Measurements from ENCODE around the gene PPAN.

PPAN gene

DNA sequence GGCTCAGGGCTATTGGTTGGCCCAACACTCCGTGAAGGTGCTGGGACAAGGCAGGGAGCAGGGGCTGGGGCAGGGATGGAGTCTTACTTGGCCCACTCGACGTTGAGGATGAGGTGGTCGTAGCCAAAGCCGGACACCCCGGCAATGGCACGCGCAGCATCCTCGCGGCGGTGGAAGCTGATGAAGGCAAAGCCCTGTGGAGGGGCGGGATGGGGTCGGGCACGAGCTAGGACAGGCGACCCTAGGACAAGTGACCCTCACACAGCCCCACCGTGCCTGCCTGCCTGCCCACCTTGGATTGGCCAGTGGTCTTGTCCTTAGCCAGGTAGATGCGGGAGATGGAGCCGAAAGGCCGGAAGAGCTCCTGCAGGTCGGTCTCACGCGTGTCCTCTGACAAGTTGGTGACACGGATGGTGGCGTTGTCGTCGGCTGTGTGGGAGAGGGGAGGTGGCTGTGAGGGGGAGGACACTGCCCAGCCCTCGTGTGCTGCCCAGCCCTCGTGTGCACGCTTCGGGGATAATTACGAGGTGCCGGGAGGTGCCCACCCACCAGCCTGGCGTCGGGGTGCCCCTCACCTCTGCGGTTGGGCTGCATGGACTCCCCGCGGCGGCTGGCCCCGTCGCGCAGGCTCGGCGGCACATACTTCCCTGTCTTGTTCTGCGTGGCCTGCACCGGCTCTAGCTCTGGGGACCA lies 9.4 kb downstream of the PPAN start:
- POLR2A ChIA-PET = interaction anchor here (1.8 to 4.3 kb wide), 3 partner anchors 9 to 18 kb away, joined by 5 to 24 read pairs (median 17); partner anchors contain the start of gene PPAN

DNA sequence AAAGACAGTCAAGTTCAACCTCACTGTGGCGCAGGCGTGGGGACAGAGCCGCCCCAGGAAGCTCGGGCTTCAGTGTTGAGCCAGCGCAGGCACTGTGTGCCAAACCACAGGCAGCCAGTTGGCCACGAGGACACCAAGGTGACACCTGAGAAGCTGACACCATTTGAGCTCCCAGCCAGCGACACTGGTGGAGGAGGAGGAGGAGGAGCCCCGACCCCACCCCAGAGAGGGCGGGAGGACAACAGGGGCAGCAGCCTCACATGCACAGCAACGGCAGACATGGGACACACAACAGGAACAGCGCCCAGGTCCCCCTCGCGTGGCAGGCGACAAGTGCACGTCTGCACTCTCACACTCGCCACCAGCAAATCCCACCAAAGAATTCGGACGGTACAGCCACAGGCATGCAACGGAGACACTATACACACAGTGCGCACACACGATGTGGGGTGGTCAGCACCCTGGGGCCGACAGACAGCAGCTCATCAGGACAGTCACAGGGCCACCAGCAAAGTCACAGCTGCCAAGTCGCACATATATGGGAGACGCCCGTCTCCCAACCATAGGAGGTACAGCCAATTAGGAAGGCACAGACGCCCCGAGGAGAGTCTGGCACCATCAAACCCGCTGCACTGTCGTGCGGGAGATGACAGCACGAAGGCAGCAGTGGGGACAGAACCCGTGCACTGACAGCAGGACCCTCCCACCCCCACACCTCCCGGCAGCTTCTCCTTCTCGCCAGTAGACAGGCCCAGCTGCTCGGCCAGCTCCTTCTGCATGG lies 10.1 kb downstream of the PPAN start:
- no peak for DNase-seq (ENCODE audit: extremely low spot score)
- TF ChIP-seq BHLHE40 (IDR thresholded peaks at IDR 0.05; ENCODE audit: borderline replicate concordance) (no peak), FOXM1 (IDR thresholded peaks at IDR 0.05; ENCODE audit: borderline replicate concordance) (no peak), HDGF (IDR thresholded peaks at IDR 0.05; ENCODE audit: borderline replicate concordance) (no peak), ZNF384 (IDR thresholded peaks at IDR 0.05) (no peak), L3MBTL2 (conservative IDR thresholded peaks at IDR 0.05) (no peak), SP1 (IDR thresholded peaks at IDR 0.05) (no peak), LEF1 (IDR thresholded peaks at IDR 0.05; ENCODE audit: borderline replicate concordance) (no peak), FOXA1 (IDR thresholded peaks at IDR 0.05) (no peak), NFRKB (IDR thresholded peaks at IDR 0.05) (no peak), SUZ12 (IDR thresholded peaks at IDR 0.05) (no peak), CTBP1 (IDR thresholded peaks at IDR 0.05; ENCODE audit: borderline replicate concordance) (no peak), ELF4 (IDR thresholded peaks at IDR 0.05) (no peak), FOXK2 (IDR thresholded peaks at IDR 0.05) (no peak), ARNT (IDR thresholded peaks at IDR 0.05) (no peak), TARDBP (IDR thresholded peaks at IDR 0.05) (no peak)
- TF ChIP-seq, protein P1, sequence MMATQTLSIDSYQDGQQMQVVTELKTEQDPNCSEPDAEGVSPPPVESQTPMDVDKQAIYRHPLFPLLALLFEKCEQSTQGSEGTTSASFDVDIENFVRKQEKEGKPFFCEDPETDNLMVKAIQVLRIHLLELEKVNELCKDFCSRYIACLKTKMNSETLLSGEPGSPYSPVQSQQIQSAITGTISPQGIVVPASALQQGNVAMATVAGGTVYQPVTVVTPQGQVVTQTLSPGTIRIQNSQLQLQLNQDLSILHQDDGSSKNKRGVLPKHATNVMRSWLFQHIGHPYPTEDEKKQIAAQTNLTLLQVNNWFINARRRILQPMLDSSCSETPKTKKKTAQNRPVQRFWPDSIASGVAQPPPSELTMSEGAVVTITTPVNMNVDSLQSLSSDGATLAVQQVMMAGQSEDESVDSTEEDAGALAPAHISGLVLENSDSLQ (IDR thresholded peaks at IDR 0.05) = no peak
- POLR2A ChIA-PET = interaction anchor here (1.8 to 4.3 kb wide), 3 partner anchors 10 to 19 kb away, joined by 5 to 24 read pairs (median 17); partner anchors contain the start of gene PPAN
- CTCF ChIA-PET = no interaction called here

More for the DNA sequence above, 9.4 kb downstream of the PPAN start:
- DNase-seq (ENCODE audit: extremely low spot score) = no peak
- no peak for TF ChIP-seq NFRKB (IDR thresholded peaks at IDR 0.05)
- no peak for TF ChIP-seq TARDBP (IDR thresholded peaks at IDR 0.05)
- TF ChIP-seq ELF4 (IDR thresholded peaks at IDR 0.05) = peak; percentile 11; the same call in 1 of the 2 replicates
- TF ChIP-seq HDGF (IDR thresholded peaks at IDR 0.05; ENCODE audit: borderline replicate concordance) = 0 out of 2 replicates have a peak, but pooled peaks have one; percentile 15
- TF ChIP-seq ZNF384 (IDR thresholded peaks at IDR 0.05) = no peak
- CTCF ChIA-PET = no interaction called here

DNA sequence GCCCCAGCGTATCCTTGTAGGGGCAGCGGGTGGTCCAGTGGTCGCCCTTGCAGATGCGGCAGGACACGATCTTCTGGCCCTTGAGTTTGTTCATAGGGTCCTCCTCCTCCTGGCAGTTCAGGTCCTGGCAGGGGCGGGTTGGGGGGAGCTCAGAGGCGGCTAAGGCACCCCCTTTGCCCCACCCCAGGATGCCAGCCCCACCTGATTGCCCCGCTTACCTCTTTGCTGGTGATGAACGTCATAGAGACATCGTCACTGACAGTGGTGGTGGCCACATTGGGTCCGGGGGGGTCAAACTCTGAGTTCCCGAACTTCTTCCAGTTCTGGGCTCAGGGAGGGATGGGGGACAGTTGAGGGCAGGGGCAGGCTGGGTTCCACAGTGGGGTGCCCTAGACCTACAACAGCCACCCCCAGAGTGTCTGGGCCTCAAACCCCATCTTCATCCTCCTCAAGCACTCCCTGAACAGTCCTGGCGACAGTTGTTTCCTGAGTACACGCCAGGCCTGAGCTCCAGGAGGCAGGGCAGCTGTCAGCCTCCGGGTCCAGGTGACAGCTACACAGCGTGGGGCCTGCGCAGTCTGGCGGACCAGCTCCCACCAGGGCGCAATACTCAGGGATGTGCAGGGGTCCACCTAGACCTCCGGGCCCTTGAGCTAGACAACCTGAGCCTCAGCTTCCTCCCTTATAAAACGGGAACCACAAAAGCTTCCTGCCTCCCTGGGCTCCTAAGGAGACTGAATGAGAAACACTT lies 10.9 kb downstream of the PPAN start:
- no peak for DNase-seq (ENCODE audit: extremely low spot score)
- ChIA-PET POLR2A (interaction anchor here (1.5 to 3.0 kb wide), 3 partner anchors 11 to 13 kb away, joined by 5 to 17 read pairs (median 5); partner anchors contain the start of gene PPAN), CTCF (no interaction called here)
- no peak for TF ChIP-seq ARNT (IDR thresholded peaks at IDR 0.05)

DNA sequence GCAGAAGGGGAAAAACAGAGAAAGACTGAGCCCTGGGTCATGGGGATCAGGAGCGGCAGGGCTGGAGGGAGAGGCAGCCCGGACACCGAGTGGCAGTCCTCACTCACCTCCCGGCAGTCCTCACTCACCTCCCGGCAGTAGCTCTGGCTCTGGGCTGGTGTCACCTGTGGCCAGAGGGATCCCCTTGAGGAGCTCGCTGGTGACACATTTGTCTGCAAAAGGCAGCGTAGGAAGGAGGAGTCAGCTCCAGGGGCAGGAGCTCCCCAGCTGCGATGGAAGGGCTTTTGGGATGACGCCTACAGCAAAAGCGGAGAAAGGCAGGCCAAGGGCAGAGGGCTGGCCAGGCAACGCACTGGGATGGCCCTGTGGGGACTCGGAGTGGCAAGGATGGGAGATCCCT lies 12.8 kb downstream of the PPAN start:
- POLR2A ChIA-PET = interaction anchor here (0.7 to 2.5 kb wide), 3 partner anchors 12 to 23 kb away, joined by 3 to 13 read pairs (median 5); partner anchors contain the start of gene PPAN
- CTCF ChIA-PET = no interaction called here
- TF ChIP-seq FOXK2 (IDR thresholded peaks at IDR 0.05) (no peak), FOXM1 (IDR thresholded peaks at IDR 0.05; ENCODE audit: borderline replicate concordance) (no peak), FOXA1 (IDR thresholded peaks at IDR 0.05) (no peak), NFRKB (IDR thresholded peaks at IDR 0.05) (no peak), L3MBTL2 (conservative IDR thresholded peaks at IDR 0.05) (no peak), SP1 (IDR thresholded peaks at IDR 0.05) (no peak), SUZ12 (IDR thresholded peaks at IDR 0.05) (no peak), CTBP1 (IDR thresholded peaks at IDR 0.05; ENCODE audit: borderline replicate concordance) (no peak), ZNF384 (IDR thresholded peaks at IDR 0.05) (no peak), BHLHE40 (IDR thresholded peaks at IDR 0.05; ENCODE audit: borderline replicate concordance) (no peak), TARDBP (IDR thresholded peaks at IDR 0.05) (no peak)
- no peak for DNase-seq (ENCODE audit: extremely low spot score)

DNA sequence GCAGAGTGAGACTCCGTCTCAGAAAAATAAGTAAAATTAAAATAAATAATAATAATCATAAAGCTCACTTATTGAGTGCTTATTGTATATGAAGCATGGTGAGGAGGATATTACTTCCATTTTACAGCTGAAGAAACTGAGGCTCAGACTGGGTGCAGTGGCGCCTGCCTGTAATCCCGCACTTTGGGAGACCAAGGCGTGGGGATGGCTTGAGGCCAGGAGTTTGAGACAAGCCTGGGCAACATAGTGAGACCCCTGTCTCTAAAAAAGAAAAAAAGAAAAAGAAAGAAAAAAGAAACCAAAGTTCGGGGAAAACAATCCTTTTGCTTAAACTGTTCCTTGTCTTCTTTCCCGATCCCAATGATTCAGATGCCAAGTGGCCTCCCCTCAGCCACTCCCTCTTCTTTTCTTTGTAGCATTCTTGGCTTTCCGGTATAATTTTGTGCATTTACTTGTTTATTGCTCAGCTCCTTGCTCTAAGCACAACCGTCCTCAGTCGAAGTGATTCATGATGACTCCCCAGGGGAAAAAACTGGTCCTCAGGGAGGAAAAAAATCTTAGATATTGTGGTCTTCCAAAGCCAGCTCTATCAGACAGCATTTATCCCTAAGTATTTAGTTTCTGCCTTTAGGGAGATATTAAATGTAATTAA lies 14.5 kb downstream of the PPAN start:
- ChIA-PET CTCF (interaction anchor here (0.7 to 1.4 kb wide), 3 partner anchors 12 to 17 kb away, joined by 3 read pairs; no protein-coding TSS in a partner anchor), POLR2A (interaction anchor here (0.8 to 2.5 kb wide), 3 partner anchors 15 to 74 kb away, joined by 3 to 13 read pairs (median 4); partner anchors contain the start of genes DNMT1 and PPAN)
- no peak for DNase-seq (ENCODE audit: extremely low spot score)
- TF ChIP-seq FOXA1 (IDR thresholded peaks at IDR 0.05) (no peak), ARNT (IDR thresholded peaks at IDR 0.05) (no peak), HDGF (IDR thresholded peaks at IDR 0.05; ENCODE audit: borderline replicate concordance) (no peak), BHLHE40 (IDR thresholded peaks at IDR 0.05; ENCODE audit: borderline replicate concordance) (no peak)

DNA sequence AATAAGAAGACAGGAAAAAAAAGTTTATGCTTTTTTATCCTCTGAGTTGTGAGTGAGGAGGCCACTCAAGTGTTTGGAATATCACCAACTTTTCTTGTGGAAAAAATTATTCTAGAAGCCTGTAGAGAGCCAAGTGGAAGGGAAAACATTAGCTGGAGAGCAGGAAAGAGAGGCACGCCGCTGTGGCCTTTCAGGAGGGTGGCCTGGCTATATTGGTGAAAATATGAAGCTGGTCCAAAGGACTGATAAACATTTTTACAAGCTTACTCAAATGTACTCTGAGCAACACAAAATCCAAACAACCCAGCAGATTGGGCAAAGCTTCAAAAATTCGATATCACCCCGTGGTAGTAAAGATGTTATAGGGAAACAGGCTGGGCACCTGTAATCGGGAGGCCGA lies 15.9 kb downstream of the PPAN start:
- no peak for TF ChIP-seq NFRKB (IDR thresholded peaks at IDR 0.05)
- no peak for TF ChIP-seq ZNF384 (IDR thresholded peaks at IDR 0.05)
- ChIA-PET CTCF (interaction anchor here (0.7 kb wide), 1 partner anchor 191 kb away, joined by 3 read pairs; no protein-coding TSS in a partner anchor), POLR2A (no interaction called here)
- no peak for DNase-seq (ENCODE audit: extremely low spot score)

DNA sequence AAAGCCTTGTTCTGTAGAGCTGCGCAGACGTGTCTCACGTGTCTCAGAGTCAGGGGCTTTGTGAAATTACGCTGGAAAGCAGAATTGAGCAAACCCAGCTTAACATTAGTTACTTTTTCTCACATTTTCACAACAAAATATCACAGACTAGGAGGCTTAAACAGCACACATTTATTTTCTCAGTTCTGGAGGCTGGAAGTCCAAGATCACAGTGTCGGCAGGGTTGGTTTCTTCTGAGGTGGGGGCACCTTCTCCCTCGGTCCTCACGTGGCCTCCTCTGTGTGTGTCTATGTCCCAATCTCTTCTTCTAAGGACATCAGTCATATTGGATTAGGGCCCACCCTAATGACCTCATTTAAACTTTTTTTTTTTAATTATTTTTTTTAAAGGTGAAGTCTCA lies 18.3 kb downstream of the PPAN start:
- no peak for DNase-seq (ENCODE audit: extremely low spot score)
- ChIA-PET CTCF (interaction anchor here (0.9 kb wide), 1 partner anchor 11 kb away, joined by 3 read pairs; no protein-coding TSS in a partner anchor), POLR2A (no interaction called here)
- TF ChIP-seq ZNF384 (IDR thresholded peaks at IDR 0.05) (no peak), SP1 (IDR thresholded peaks at IDR 0.05) (no peak), BHLHE40 (IDR thresholded peaks at IDR 0.05; ENCODE audit: borderline replicate concordance) (no peak), FOXM1 (IDR thresholded peaks at IDR 0.05; ENCODE audit: borderline replicate concordance) (no peak), L3MBTL2 (conservative IDR thresholded peaks at IDR 0.05) (no peak)
